Stomach (tissue), 9 donors: ENCODE results near the gene CAMSAP3. TPM values are rescaled to one million over a fixed set of nuclear protein-coding genes. Genes with fewer than 3 reads are reported as not detected.
A peak's percentile ranks its signal among the peaks of the same experiment; 100 is the strongest.

Experiments
- DNase-seq, 2 donors: peaks; one replicate each; pipeline versions ENCODE4 v3.0.0 to v3.0.0-alpha.2; 2013 to 2019
- H3K27ac ChIP-seq, 5 donors: fragments of 200-600 bp in 4 of 5; sonication (generic) in 4 of 5; one replicate each; pipeline ENCODE4 v1.5.1; 2013 to 2019; ENCODE audit warnings: mild to moderate bottlenecking in 1 of 5, moderate library complexity in 1 of 5
- H3K27me3 ChIP-seq, 3 donors: fragments of 200-600 bp; sonication (generic); one replicate each; pipeline ENCODE4 v1.5.1; 2017 to 2019; ENCODE audit warnings: mixed run types in 1 of 3
- H3K36me3 ChIP-seq, 4 donors: fragments of 200-600 bp; sonication (generic); 1 replicate in 3 of 4; 2 replicates in 1 of 4; pipeline ENCODE4 v1.5.1; 2016 to 2019
- H3K4me1 ChIP-seq, 4 donors: fragments of 200-600 bp; sonication (generic); one replicate each; pipeline ENCODE4 v1.5.1; 2016 to 2019
- H3K4me3 ChIP-seq, 4 donors: fragments of 200-600 bp; sonication (generic) in 3 of 4; one replicate each; pipeline ENCODE4 v1.5.1; 2016 to 2019; ENCODE audit warnings: mild to moderate bottlenecking in 1 of 4
- H3K9me3 ChIP-seq, 4 donors: fragments of 200-600 bp; sonication (generic); one replicate each; pipeline ENCODE4 v1.5.1; 2016 to 2019
- EP300 ChIP-seq: sonication (generic); formaldehyde crosslinking; IDR thresholded peaks from one replicate; pipeline ENCODE4 v1.6.1; 2017; ENCODE audit warnings: antibody characterized with exemption
- POLR2A ChIP-seq, 4 donors: fragments of 450-650 bp; IDR thresholded peaks; one replicate each; pipeline ENCODE4 v1.6.1; 2016; ENCODE audit warnings: antibody characterized with exemption in 4 of 4, control low read depth in 2 of 4, mild to moderate bottlenecking in 1 of 4, moderate library complexity in 1 of 4
- POLR2AphosphoS5 ChIP-seq, 3 donors: sonication (generic); formaldehyde crosslinking; IDR thresholded peaks; one replicate each; pipeline ENCODE4 v1.6.1; 2016; ENCODE audit warnings: antibody characterized with exemption in 3 of 3
- WGBS, 5 donors: extraction: QIAGEN DNeasy Blood & Tissue Kit in 3 of 5; methylation state at CpG; one replicate each; pipeline versions ENCODE4 v1.1.5 to v1.1.7; 2013 to 2018; 5-methylcytosine and 5-hydroxymethylcytosine counted together
- intact Hi-C: fragments of 100-400 bp; cut with DNase I; formaldehyde crosslinking; loops from one replicate; pipeline ENCODE4 v1.15.1; 2023; ENCODE audit warnings: low total_unique reads
- polyA plus RNA-seq, 3 donors: library from polyadenylated mRNA; stranded (reverse); fragments of 200-250 nt; gene quantifications; one replicate each; pipeline ENCODE4 v1.2.3, GENCODE V29; 2013
- total RNA-seq, 5 donors: library from RNA; depleted of rRNA; stranded (reverse); fragments of >200 nt; gene quantifications; one replicate each; pipeline versions ENCODE4 v1.1.0 to v1.2.3, GENCODE V29; 2014 to 2016
- TF ChIP-seq, protein P1 (sequence below), 7 experiments: fragments of 450-650 bp in 4 of 7; fragments of 200-600 bp in 3 of 7; sonication (generic) in 3 of 7; IDR thresholded peaks; one replicate each; pipeline ENCODE4 v1.5.1; 2016 to 2019; ENCODE audit warnings: antibody characterized with exemption in 7 of 7, control low read depth in 2 of 7, mild to moderate bottlenecking in 1 of 7
- donor health status: healthy with polysubstance abuse.
- donor health status: Bipolar disorder and iron deficiency.
- donor health status: healthy.

Gene CAMSAP3
- total and polyA plus RNA-seq, 8 donors, result 5.5 to 232 (median 32.2) TPM

DNA sequence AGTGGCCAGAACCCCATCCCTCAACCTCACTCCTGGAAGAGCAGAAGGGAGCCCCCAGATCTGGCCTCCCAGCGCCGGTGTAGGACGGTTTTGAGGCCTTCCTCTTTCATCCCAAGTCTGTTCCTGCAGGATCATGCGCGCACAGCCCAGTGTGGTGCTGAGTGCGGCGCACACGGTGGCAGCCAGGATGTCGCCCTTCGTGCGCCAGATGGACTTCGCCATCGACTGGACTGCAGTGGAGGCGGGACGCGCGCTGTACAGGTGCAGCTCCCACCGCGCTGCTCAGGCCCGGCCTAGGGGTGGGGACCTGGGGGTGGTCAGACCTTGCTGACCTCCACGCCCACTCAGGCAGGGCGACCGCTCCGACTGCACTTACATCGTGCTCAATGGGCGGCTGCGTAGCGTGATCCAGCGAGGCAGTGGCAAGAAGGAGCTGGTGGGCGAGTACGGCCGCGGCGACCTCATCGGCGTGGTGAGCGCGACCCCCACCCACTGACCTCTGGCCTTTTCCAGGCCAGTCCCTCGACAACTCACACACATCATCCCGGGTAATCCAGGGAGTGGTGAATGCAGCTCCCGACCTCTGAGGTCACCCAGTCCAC lies 45.4 kb upstream of the CAMSAP3 start:
- peak overlapping the region in 1 of 4 donors; percentile 46 for H3K4me3 ChIP-seq
- H3K9me3 ChIP-seq, result no peaks in the 10 kb centered on the region
- intact Hi-C loops, result no loop called here
- WGBS, 5 donors, result 91 to 95% (median 94%) methylated on average over 27 to 41 of the region's 41 CpGs
- H3K27me3 ChIP-seq, result no peaks in the 10 kb centered on the region
- H3K27ac ChIP-seq, result peak overlapping the region in 1 of 5 donors; percentile 63
- H3K36me3 ChIP-seq, result peaks cover 24 to 62% (median 57%) of the 10 kb centered on the region in 4 donors
- no peak for TF ChIP-seq POLR2A (IDR thresholded peaks at IDR 0.05)
- TF ChIP-seq, protein P1, sequence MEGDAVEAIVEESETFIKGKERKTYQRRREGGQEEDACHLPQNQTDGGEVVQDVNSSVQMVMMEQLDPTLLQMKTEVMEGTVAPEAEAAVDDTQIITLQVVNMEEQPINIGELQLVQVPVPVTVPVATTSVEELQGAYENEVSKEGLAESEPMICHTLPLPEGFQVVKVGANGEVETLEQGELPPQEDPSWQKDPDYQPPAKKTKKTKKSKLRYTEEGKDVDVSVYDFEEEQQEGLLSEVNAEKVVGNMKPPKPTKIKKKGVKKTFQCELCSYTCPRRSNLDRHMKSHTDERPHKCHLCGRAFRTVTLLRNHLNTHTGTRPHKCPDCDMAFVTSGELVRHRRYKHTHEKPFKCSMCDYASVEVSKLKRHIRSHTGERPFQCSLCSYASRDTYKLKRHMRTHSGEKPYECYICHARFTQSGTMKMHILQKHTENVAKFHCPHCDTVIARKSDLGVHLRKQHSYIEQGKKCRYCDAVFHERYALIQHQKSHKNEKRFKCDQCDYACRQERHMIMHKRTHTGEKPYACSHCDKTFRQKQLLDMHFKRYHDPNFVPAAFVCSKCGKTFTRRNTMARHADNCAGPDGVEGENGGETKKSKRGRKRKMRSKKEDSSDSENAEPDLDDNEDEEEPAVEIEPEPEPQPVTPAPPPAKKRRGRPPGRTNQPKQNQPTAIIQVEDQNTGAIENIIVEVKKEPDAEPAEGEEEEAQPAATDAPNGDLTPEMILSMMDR (IDR thresholded peaks at IDR 0.05), result no peak
- no peak for TF ChIP-seq EP300
- peaks cover 0 to 22% (median 14%) of the 10 kb centered on the region in 4 donors for H3K4me1 ChIP-seq
- peak in 1 of 2 donors; percentile 23 for DNase-seq

DNA sequence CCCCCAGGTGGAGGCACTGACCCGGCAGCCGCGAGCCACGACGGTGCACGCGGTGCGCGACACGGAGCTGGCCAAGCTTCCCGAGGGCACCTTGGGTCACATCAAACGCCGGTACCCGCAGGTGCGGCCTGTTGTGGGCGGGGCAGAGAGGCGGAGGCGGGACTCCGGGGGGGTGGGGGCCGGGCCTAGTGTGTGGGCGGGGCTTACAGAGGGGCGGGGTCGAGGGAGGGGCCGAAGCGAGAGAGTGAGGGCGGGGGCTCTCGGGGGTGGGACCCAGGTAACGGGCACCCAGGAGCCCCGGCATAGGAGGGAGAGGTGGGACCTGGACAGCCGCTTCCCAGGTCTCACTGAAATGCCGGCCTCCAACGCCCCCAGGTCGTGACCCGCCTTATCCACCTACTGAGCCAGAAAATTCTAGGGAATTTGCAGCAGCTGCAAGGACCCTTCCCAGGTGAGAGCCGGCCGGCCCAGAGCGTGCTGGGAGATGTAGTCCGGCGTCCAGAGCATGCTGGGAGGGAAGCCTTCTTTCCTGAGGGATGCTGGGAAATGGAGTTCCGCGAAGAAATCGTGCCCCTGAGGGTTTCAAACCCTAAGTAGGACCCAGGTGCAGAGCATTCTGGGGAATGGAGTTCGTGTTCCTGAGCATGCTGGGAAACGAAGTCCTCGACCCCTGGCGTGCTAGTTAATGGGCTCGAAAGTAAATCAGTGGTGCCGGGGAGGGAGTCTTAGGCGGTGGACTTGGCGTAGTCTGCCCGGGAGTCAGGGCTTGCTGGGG lies 44.5 kb upstream of the CAMSAP3 start:
- WGBS, 5 donors, result 15 to 37% (median 25%) methylated on average over 34 to 51 of the region's 51 CpGs
- intact Hi-C loops, result no loop called here
- H3K27me3 ChIP-seq, result no peaks in the 10 kb centered on the region
- peaks cover 0 to 15% (median 13%) of the 10 kb centered on the region in 4 donors for H3K4me1 ChIP-seq
- peak overlapping the region in 4 of 5 donors; percentile 20 to 63 (median 43) for H3K27ac ChIP-seq
- peak; percentile 85 to 97 for DNase-seq
- no peak for TF ChIP-seq POLR2A (IDR thresholded peaks at IDR 0.05)
- TF ChIP-seq, protein P1 (IDR thresholded peaks at IDR 0.05), result no peak
- peak in 2 of 3 donors; percentile 54 to 70 for TF ChIP-seq POLR2AphosphoS5 (IDR thresholded peaks at IDR 0.05)
- TF ChIP-seq EP300, result no peak
- peak overlapping the region; percentile 32 to 46 (median 37) for H3K4me3 ChIP-seq
- H3K9me3 ChIP-seq, result no peaks in the 10 kb centered on the region
- peaks cover 27 to 62% (median 59%) of the 10 kb centered on the region in 4 donors for H3K36me3 ChIP-seq

DNA sequence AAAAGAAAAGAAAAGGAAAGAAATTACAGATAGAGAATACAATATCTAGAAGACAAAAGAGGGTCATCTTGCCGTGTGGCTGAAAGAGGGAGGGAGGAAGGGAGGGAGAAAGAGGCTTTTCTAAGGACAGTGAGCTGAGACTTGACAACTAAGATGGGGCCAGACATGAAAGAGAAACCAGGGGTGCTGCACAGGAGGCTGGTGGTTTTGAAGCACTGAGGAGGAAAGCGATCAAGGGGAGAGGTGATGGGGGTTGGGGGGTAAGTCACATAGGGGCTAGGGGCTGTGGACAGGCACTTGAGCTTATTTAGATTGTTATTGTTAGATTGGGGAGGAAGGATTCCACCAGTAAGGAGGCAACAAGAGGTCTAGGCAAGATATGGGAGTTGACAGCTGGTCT lies 42.9 kb upstream of the CAMSAP3 start:
- TF ChIP-seq POLR2AphosphoS5 (IDR thresholded peaks at IDR 0.05), result no peak
- TF ChIP-seq EP300, result no peak
- no peak for TF ChIP-seq POLR2A (IDR thresholded peaks at IDR 0.05)
- TF ChIP-seq, protein P1 (IDR thresholded peaks at IDR 0.05), result no peak
- 48 to 96% (median 89%) methylated on average over 2 of the region's 2 CpGs for WGBS, 5 donors
- Histone ChIP-seq H3K27me3 (no peaks in the 10 kb centered on the region), H3K4me3 (no peak overlapping the region), H3K9me3 (no peaks in the 10 kb centered on the region), H3K27ac (no peak overlapping the region), H3K36me3 (peaks cover 41 to 71% (median 69%) of the 10 kb centered on the region in 4 donors), H3K4me1 (peaks cover 0 to 13% (median 10%) of the 10 kb centered on the region in 4 donors)
- intact Hi-C loops, result no loop called here
- DNase-seq, result no peak

DNA sequence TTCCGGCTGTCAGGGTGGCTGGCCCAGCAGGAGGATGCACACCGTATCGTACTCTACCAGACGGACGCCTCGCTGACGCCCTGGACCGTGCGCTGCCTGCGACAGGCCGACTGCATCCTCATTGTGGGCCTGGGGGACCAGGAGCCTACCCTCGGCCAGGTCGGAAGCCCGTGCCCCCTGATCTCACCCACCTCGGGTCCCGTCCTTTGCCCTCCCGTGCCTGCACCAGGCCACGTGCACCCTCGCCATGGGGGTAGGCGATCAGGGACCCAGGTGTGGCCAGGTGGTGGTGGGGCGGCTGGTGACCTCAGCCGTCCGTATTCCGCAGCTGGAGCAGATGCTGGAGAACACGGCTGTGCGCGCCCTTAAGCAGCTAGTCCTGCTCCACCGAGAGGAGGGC lies 41.1 kb upstream of the CAMSAP3 start:
- TF ChIP-seq EP300 (no peak), POLR2AphosphoS5 (IDR thresholded peaks at IDR 0.05) (no peak)
- Histone ChIP-seq H3K9me3 (no peaks in the 10 kb centered on the region), H3K36me3 (peaks cover 54 to 87% (median 84%) of the 10 kb centered on the region in 4 donors), H3K27ac (no peak overlapping the region), H3K4me1 (peaks cover 0 to 13% (median 10%) of the 10 kb centered on the region in 4 donors), H3K27me3 (no peaks in the 10 kb centered on the region), H3K4me3 (no peak overlapping the region)
- DNase-seq, result no peak
- 87 to 94% (median 88%) methylated on average over 22 to 28 of the region's 28 CpGs for WGBS, 5 donors
- intact Hi-C loops, result no loop called here
